Liver (tissue), 3 donors: Measurements from ENCODE around the gene POLDIP3.
A peak's percentile ranks its signal among the peaks of the same experiment; 100 is the strongest.

ENCODE experiments used
- JUND ChIP-seq, 2 donors: IDR thresholded peaks; 2 replicates each; pipeline ENCODE4 v1.6.1; 2016; ENCODE audit warnings: antibody characterized with exemption in 2 of 2
- TAF1 ChIP-seq: conservative IDR thresholded peaks from 2 replicates; pipeline ENCODE4 v1.6.1; 2016; ENCODE audit warnings: antibody characterized with exemption, mild to moderate bottlenecking
- YY1 ChIP-seq: IDR thresholded peaks from 2 replicates; pipeline ENCODE4 v1.6.1; 2016; ENCODE audit warnings: antibody characterized with exemption, mild to moderate bottlenecking
- TF ChIP-seq, protein P1 (sequence below): fragments of 150-350 bp; IDR thresholded peaks from 2 replicates; pipeline ENCODE4 v1.5.1; 2017; ENCODE audit warnings: improper control_type of control experiment, low read depth, low read length; ENCODE audit not compliant: missing input control
- TF ChIP-seq, protein P2 (sequence below): IDR thresholded peaks from 2 replicates; pipeline ENCODE4 v1.6.1; 2016; ENCODE audit warnings: antibody characterized with exemption
- TF ChIP-seq, protein P3 (sequence below): IDR thresholded peaks from 2 replicates; pipeline ENCODE4 v1.6.1; 2016; ENCODE audit warnings: antibody characterized with exemption
- donor health status: healthy.
- donor health status: healthy.

DNA sequence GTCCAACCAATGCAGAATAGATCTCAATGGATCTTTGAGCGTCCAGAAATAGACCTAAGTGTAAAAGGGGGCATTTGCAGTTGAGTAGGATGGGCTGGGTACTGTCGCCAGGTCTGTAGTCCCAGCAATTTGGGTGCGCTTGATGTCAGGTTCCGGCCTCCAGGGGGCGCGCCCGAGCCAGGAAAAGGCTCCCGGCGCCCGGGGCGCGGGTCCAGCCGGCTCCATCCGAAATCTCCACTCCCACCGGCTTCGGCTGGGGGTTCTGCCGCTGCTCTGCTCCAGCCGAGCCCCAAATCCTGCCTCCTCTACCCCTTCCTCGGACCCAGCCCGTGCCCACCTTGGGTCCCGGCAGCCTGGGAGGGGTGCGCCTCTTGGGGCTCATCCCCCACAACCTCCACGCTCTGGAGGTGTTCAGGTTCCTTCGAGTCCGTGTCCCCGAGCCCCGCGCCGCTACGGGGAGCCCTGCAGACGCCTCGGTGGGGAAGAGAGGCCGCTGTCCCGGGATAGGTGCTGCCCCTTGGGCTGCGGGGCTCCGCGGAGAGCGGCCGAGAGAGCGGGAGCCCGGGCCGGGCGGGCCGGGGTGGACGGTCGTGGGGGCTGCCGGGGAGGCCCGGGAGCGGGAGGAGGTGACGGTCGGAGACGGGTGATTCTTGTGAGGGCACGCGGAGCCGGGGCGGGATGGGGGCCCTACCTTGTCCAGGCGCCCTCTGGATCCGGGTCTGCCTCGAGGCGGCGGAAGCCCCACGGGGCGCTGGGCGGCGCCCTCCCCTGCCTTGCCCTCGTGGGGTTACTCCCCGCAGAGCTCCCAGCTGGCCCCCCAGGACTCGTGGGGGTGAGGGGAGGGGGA lies 47.5 kb upstream of the POLDIP3 start:
- TF ChIP-seq, protein P1, sequence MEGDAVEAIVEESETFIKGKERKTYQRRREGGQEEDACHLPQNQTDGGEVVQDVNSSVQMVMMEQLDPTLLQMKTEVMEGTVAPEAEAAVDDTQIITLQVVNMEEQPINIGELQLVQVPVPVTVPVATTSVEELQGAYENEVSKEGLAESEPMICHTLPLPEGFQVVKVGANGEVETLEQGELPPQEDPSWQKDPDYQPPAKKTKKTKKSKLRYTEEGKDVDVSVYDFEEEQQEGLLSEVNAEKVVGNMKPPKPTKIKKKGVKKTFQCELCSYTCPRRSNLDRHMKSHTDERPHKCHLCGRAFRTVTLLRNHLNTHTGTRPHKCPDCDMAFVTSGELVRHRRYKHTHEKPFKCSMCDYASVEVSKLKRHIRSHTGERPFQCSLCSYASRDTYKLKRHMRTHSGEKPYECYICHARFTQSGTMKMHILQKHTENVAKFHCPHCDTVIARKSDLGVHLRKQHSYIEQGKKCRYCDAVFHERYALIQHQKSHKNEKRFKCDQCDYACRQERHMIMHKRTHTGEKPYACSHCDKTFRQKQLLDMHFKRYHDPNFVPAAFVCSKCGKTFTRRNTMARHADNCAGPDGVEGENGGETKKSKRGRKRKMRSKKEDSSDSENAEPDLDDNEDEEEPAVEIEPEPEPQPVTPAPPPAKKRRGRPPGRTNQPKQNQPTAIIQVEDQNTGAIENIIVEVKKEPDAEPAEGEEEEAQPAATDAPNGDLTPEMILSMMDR = peak; percentile 79
- TF ChIP-seq, protein P2, sequence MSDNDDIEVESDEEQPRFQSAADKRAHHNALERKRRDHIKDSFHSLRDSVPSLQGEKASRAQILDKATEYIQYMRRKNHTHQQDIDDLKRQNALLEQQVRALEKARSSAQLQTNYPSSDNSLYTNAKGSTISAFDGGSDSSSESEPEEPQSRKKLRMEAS = no peak
- TF ChIP-seq YY1 (no peak), TAF1 (no peak), JUND (IDR thresholded peaks at IDR 0.05) (no peak)
- TF ChIP-seq, protein P3, sequence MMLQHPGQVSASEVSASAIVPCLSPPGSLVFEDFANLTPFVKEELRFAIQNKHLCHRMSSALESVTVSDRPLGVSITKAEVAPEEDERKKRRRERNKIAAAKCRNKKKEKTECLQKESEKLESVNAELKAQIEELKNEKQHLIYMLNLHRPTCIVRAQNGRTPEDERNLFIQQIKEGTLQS = no peak
